ENCODE results near the gene KANK3.

- TF ChIP-seq CTCF (IDR thresholded peaks at IDR 0.05) (no peak), MAFK (IDR thresholded peaks at IDR 0.05; ENCODE audit: partially characterized antibody) (no peak), USF2 (IDR thresholded peaks at IDR 0.05) (no peak), POLR2A (IDR thresholded peaks at IDR 0.05; ENCODE audit: low read length) (no peak), CHD2 (IDR thresholded peaks at IDR 0.05; ENCODE audit: low read length, partially characterized antibody) (no peak), ATOH8 (CRISPR knock-in tag; IDR thresholded peaks at IDR 0.05; ENCODE audit: low read depth) (no peak), EP300 (IDR thresholded peaks at IDR 0.05) (no peak)
These were observed 40.7 kb downstream of the KANK3 start for GRCh38 chr19:8302357-8302691.
